HG03025 (cell line): ENCODE data around the gene HSD11B2.
"Not testable (repeated sequence)": the region's sequence is repeated elsewhere in the genome, so short reads cannot be mapped to it uniquely, and the experiment has no call there.

Source experiments
- ATAC-seq: cut with Tn5 transposase; IDR thresholded peaks from one replicate; pipeline ENCODE4 v1.9.1; 2021; ENCODE audit warnings: mild to moderate bottlenecking, moderate library complexity; ENCODE audit not compliant: unreplicated experiment, low FRiP score

HSD11B2 gene

DNA sequence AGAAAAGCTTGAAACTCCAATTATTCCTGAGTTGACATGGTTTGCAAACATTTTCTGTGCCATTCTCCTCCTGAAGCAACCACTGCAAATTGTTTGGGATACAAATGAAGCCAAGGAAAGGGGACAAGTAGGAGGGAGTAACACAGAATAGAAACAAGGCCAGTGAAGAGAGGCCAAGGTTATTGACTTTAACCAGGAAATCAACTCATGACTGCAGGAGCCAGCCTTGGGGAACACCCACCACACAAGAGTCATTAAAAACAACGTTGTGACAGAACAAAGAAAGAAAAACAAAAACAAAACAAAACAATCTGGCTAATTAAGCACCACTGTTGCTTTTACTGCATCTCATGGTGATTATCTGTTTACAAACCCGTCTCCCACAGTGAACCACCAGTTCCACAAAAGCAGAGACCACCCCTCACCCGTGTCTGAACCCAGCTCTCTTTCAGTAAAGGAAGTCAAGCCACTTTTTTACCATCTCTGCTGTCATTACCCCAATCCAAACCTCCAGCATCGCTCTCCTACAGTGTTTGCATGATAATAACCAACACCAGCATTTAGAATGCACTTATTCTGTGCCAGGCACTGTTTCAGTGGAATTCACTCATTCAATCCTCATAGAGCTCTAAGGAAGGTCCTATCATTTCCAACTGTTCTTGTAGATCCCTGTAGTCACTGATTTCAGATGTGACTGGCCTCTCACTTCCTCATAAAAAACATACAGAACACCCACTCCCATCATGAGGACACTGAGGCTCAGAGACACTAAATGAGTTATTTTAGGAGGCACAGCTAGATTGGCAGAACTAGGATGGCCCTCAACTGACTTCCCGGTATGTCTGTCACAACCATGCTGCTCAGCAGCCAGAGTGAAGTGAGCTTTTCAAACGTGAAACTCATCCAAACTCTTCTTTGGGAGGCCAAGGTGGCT lies 16.7 kb upstream of the HSD11B2 start:
- ATAC-seq = no peak

DNA sequence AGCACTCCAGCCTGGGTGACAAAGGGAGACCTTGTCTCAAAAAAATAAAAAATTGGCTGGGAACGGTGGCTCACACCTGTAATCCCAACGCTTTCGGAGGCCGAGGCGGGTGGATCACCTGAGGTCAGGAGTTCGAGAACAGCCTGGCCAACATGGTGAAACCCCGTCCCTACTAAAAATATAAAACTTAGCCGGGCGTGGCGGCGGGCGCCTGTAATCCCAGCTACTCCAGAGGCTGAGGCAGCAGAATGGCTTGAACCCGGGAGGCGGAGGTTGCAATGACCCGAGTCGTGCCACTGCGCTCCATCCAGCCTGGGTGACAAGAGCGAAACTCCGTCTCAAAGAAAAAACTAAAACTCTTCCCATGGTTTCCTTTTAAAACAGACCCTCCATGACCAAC lies 15.5 kb upstream of the HSD11B2 start:
- ATAC-seq = not testable (repeated sequence)

DNA sequence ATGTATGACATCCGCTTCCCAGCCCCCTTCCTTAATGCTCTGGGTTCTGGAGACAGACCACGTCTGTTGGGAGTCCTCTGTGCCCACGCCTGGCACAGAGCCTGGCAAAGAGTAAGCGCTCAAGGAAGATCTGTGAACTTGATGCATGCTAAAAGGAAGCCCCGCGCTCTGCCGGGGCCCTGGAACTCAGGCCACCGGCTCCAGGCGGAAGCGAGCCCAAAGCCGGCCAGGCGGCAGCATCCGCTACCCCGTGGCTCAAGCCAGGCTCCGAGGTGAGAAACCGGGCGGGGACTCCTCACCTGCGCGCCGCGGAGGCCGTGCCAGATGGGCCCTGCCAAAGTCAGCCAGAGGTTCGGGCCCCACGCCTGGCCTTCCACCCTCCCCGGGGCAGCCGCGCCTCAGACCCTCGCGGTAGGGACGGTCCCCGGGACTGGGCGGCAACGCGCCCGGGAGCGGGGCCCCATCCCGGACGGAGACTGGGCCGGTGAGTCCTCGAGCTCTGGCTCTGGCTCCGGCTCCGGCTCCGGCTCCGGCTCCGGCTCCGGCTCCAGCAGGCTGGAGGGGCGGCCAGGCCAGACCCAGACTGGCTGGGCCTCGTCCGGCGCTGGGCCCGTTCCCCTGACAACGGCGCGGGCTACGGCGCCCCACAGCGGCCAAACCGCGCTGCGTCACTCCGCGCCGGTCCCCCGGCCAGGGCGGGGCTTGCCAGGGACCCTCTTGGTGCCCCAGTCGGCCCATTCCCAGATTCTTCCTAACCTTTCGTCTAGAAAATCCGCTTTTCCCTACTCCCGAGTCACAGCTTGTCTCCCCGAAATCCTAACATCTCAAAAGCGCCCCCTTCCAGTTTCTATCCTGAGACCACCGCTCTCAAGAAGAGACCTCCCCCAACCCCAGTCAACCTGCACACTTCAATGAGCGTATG lies 14.8 kb upstream of the HSD11B2 start, which contains the start of gene ZDHHC1:
Gene ZDHHC1 (minus strand): TSS at position 606 of the 922 bp plus-strand sequence. CDS start 8,702 bp downstream, outside the sequence.
- no peak for ATAC-seq

DNA sequence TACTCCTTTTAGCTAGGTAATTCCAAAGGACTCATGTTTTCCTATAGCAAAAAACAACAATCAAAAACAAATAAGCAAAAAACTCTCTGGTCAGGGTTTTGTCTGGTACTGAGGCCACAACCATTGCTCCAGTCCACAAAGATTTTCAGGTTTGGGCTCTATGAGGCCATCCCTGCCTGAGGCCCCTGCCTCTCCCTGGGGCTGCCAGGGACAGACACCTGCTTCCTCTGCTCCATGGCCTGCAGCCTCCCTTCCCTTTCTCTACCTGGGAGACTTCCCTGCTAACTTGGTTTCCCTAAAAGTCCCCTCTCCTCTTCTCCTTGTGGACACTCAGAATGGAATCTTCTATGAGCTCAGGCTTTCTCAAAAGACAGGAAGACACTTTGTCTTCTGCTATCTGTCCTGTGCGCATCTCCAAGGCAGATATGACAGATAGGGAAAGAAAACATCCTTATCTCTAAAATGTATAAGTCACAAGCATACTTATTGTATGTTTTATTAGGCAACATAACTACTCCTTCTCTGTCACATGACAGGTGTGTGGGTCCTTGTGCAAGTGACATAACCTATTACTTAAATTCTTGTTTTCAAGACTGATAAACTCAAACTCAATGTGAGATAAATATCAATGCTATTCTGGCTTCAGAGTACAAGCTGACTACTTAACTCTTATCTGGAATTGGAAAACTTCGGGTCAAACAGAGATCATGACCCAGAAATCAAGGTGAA lies 13.4 kb upstream of the HSD11B2 start:
- ATAC-seq = no peak

DNA sequence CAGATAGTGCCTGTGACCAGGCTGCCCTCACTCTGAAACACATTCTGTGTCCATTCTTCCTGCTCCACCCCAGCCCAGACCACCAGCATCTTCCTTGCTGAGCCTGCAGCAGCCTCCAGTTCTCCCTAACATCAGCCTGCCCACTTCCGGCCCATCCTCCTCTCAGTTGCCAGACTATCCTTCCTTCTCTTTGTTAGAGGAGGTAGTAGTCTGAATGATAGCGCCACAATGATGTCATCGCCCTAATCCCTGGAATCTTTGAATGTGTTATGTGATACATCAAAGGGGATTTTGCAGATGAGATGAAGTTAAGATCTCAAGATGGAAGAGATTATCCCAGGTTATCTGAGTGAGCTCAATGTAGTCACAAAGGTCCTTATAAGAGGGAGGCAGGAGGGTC lies 11.4 kb upstream of the HSD11B2 start:
- no peak for ATAC-seq

DNA sequence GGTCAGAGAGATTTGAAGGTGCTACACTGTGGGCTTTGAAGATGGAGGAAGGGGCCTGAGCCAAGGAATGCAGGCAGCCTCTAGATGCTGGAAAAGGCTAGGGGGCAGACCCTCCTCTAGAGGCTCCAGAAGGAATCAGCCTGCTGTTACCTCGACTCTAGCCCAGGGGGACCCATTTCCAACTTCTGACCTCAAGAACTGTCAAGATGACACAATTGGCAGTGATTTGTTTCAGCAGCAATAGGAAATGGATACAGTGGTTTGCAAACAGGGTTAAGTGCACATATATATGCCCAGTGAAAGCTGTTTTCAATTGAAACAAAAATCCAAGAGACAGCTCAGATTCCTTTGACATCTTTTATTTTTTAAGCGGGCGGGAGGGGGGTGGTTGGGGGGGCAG lies 11.0 kb upstream of the HSD11B2 start:
- no peak for ATAC-seq

DNA sequence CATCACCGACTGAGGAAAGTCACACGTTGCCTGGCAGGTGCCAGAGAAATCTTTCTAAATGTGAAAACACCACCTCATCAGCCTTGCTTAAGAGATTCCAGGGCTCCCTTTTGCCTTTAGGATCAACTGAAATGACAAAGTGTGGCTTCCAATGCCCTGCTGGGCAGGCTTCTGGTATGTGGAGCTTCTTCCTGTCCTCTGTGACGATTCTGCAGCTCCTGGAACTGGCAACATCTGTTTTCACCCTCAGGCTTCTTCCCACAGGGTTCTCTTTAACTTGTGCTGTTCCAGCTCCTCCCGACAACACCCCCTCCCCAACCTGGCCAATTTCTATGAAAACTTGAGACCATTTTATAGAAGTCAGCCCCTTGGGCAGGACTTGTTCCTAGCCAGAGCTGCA lies 9.9 kb upstream of the HSD11B2 start:
- ATAC-seq = no peak

DNA sequence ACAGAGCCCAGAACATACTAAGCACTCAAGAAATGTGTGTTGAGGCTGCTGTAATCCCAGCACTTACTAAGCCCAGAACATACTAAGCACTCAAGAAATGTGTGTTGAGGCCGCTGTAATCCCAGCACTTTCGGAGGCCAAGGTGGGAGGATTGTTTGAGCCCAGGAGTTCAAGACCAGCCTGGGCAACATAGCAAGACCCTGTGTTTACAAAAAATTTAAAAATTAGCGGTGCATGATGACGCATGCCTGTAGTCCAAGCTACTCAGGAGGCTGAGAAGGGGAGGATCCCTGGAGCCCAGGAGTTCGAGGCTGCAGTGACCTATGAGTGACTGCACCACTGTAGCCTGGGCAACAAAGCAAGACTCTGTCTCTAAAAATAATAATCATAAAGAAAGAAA lies 7.9 kb upstream of the HSD11B2 start:
- no peak for ATAC-seq

DNA sequence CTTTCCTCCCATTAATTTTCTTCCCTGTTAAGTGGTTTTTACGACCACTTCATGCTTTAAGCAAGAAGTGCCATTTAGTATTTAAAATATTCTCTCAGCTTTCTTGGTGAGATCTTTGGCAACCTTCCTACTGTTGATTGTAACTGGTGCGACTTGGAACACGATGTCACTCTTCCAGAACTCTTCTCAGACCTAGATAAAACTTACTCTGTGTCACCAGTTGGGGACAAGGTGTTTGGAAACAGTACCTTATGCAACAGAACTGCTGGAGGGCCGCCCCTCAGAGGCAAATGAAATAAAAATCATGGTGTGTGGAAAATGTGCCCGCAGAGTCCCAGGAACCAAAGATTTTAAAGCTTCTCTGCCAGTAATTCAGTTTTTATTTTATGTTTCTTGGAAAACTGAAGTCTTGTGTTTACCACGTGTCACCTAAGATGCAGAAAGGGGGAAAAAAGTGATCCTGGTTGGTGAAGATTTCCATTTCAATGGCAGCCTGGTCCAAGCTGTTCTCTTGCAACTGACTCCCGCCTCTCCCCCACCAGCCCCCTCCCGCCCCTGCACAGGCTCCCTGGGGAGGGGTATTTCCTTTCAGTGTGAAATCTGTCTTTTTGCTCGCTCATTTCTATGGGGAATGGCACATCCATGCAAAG lies 7.2 kb upstream of the HSD11B2 start:
- ATAC-seq = no peak

DNA sequence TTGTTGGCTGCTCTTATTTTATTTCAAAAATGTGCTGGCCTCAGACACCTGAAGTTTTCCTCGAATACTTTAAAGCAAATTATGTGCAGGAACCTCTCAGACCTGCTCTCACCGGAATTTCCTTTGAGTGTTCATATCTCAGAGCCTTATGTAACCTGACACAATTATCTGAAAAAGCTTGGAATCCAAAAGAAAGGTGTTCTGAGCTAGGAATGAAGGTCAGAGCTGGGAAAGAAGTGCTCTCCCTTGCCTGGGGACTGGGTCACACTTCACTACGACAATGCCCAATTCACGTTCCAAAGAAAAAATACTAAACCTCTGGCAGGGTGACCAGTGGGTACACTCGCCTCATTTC lies 6.7 kb upstream of the HSD11B2 start:
- ATAC-seq = no peak

DNA sequence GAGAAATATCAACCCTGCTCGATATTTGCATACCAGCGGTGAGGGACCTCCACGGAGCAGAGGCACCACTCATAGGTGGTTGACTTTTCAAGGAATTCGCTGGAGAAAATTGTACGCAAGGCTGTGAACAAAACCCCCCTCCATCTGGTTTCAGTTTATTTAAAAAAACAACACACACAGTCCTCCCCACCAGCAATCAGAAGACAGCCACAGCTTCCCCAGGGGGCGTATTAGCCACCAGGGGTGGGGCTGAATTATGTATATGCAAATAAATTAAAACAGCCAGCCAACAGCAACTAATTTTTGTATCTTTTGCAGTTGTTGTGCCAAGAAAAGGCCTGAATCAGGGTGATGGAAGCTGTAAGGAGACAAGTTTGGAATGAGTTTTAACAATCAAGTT lies 5.9 kb upstream of the HSD11B2 start:
- no peak for ATAC-seq

DNA sequence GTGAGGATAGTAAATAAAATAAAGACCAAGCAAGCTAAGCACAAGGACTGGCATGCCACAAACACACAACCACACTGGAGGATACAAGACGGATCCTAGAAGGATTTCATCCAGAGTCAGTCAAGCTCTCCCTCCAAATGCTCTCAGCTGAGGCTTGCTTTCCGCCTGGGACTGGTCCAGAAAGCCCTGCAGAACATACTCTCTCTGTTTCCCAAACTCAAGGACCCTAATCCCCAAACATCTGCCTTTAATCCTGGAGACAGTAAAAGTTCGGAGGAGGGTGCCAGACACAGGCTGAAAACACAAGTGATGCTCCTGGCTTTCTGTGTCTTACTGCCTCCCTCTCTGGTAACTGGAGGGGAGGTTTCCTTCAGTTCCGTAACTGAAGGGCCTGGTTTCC lies 5.3 kb upstream of the HSD11B2 start:
- no peak for ATAC-seq

DNA sequence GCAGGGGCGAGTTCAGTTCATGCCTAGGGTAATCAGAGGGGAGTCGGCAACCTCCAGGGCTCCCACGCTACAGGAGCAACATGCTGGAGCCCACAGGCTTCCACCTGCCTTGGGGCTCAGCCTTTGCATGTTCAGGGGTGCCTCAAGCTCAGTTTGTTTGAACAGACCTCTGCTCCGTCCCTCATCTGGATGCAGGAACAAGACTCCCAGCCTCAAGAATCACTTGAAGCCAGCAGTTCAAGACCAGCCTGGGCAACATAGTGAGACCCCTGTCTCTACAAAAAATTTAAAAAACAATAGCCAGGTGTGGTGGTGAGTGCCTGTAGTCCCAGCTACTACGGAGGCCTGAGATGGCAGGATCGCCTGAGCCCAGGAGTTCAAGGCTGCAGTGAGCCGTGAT lies 4.9 kb upstream of the HSD11B2 start:
- ATAC-seq = no peak

DNA sequence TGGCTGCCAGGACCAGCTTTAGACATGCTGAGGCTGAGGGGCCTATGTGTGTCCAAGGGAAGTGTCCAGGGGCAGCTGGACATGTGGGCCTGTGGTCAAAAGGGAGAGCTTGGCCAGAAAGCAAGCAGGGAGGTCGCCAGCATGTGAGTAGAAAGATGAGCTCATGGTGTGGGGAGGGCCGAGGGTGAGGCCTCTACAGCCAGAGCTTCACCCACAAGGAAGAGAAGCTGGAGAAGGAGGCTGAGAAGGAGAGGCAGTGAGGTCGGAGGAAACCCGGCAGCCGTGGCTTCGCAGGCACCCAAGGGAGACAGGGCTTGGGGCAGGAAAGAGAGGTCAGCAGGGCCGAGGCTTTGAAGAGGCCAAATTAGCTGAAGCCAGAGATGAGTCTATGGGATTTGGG lies 4.0 kb upstream of the HSD11B2 start:
- ATAC-seq = no peak

DNA sequence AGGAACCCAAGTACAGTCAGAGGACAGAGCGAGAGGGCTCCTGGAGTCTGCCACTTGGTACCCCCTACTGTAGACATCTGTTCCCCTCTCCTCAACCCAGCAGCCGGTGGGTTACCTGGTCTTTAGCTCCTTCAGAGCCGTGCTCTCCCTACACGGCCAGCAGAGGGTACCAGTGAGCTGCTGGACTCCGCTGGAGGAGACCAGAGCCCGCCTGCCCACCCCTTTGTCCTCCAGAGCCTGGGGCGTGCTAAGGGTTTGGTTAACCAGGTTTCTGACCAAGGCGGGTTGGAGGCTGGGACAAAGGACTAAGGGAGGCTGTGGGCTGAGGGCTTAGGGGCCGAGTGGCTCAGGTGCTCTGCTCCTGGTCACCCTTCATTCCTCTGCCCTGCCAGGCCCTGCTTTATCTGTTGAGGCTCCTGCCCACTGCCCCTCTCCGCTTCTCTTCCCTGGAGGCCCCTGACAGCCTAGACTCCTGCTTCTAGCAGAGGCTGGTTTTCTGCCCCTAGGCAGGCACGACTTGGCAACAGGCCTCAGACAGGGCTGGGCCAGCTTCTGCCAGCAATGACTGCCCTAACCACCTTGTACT lies 2.7 kb upstream of the HSD11B2 start:
- no peak for ATAC-seq

DNA sequence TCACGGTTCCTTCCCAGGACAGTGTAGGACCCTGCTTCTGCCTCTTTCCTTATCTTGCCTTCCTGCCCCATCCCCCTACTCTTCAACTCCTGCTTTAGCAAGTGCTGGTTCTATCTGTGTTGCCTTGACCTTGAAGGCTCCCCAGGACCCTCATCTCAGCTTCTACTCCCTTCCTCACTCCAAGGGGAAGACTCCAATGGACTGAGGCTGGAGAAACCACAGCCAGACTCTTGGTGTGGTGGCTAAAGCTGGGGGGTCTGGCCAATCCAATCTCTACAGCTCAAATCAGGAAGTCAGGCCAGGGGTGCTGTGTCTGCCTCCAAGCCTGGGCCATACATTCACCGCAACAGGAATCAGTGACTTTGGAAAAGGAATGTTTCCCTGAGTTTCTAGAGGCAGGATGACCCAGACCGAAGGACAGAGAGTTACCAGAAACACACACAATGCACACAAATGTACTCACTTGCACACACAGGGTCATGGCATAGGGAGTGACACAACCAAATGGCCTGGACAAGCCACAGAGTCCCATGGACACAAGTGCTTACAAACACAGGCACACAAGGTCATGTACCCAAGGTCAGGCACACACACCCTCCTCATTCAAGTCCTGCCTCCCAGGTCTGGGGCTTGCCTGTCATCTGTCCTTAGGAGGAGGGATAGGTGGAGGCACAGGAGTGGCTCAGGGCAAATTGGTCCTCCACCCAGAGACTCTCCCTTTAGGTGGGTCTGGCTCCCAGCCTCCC lies 1.7 kb upstream of the HSD11B2 start:
- no peak for ATAC-seq

DNA sequence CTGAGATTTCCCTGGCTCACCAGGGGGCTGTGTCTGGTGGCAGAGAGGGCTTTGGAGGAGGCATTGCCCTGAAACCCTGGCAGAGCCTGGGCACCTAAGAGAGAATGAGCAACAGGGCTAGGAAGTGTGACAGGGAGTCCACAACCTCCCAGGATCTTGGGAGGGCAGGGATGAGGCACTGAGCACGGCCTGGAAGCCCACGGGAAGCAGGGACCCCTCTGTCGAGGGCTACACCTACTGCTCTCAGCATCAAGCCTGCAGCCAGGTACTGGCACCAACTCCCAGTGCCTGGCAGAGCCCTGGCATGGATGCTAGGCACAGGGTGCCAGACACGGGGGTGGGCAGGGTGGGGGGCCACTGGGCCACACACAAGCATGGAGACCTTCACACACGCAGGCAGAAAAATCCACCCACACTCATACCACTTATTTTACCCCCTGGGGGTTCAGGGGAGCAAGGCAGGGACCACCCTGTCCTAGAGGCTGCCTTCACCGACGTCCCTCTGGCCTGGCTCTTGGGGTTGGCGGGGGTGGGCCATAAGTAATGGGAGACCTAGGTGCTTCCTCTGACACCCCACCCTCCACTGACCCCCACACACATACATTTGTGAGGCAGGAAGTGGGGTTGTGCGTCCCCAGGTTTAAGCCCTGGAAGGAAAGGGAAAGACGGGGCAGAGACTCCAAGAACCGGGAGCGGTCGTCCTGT lies 970 bp upstream of the HSD11B2 start:
- ATAC-seq = no peak

DNA sequence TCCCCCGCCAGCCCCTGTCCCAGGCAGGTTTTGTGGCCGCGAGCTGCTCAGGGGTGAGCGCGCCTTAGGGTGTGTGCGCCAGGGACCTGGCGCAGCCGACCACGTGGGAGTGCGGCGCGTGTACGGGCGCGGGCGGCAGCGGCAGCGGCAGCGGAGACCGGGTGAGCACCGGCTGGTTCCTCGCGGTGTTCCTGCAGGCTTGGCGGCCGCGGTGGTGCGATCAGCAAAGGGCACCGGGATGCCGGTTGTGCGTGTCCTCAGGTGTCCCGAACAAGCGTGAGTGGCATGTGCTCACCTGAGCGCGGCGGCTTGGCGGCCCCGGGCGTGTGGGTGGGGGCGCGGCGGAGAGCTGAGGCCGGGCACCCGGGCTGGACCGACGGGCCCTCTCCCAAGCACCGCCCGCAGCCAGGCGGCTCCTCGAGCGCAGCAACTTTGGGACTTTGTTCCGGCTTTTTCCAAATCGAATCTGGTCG lies 381 bp upstream of the HSD11B2 start:
- ATAC-seq = no peak
